Dendritic cell treated with granulocyte-macrophage colony-stimulating factor and Interleukin-4, amounts not matched to agents 40 ng/mL and 50 ng/mL, for 4 days (primary cell): ENCODE measurements around the gene DCK.
"Not testable (repeated sequence)": the region's sequence is repeated elsewhere in the genome, so short reads cannot be mapped to it uniquely, and the experiment has no call there.

ENCODE experiments used
- H3K27ac Mint-ChIP-seq: one replicate; pipeline ENCODE4 v1.8.0; 2022; ENCODE audit warnings: mild to moderate bottlenecking, mixed read lengths
- H3K27me3 Mint-ChIP-seq: one replicate; pipeline ENCODE4 v1.8.0; 2022; ENCODE audit warnings: mild to moderate bottlenecking, mixed read lengths
- H3K36me3 Mint-ChIP-seq: one replicate; pipeline ENCODE4 v1.8.0; 2022; ENCODE audit warnings: low read depth, mixed read lengths
- H3K4me1 Mint-ChIP-seq: one replicate; pipeline ENCODE4 v1.8.0; 2022; ENCODE audit warnings: low read depth, mixed read lengths
- H3K4me3 Mint-ChIP-seq: one replicate; pipeline ENCODE4 v1.8.0; 2022; ENCODE audit warnings: mild to moderate bottlenecking, moderate library complexity, mixed read lengths
- H3K9me3 Mint-ChIP-seq: one replicate; pipeline ENCODE4 v1.8.0; 2022; ENCODE audit warnings: mixed read lengths
- intact Hi-C: fragments of 100-400 bp; cut with micrococcal nuclease; formaldehyde crosslinking; loops from one replicate; pipeline ENCODE4 v1.15.0; 2022

The DCK gene

GRCh38 chr4:71009086-71009485, 15.6 kb downstream of the DCK start:
- peaks cover 51% of the 10 kb centered on the region for H3K36me3 Mint-ChIP-seq
- H3K4me1 Mint-ChIP-seq, result peaks cover 52% of the 10 kb centered on the region

GRCh38 chr4:71009890-71010588, 16.6 kb downstream of the DCK start:
- Mint-ChIP-seq H3K4me1 (peaks cover 43% of the 10 kb centered on the region), H3K9me3 (peaks cover 11% of the 10 kb centered on the region), H3K4me3 (no peak overlapping the region), H3K36me3 (peaks cover 41% of the 10 kb centered on the region), H3K27ac (no peak overlapping the region), H3K27me3 (no peaks in the 10 kb centered on the region)
- intact Hi-C loops, result loop anchor here (2.0 to 5.0 kb wide), 2 partner anchors 107 to 173 kb away; partner anchors contain the start of genes GRSF1 and MOB1B

More at GRCh38 chr4:71009086-71009485, 15.6 kb downstream of the DCK start:
- H3K9me3 Mint-ChIP-seq, result peaks cover 11% of the 10 kb centered on the region
- intact Hi-C loops, result loop anchor here (2.0 kb wide), 1 partner anchor 106 kb away; the partner anchor contains the start of gene MOB1B
- no peak overlapping the region for H3K4me3 Mint-ChIP-seq
- no peaks in the 10 kb centered on the region for H3K27me3 Mint-ChIP-seq
- H3K27ac Mint-ChIP-seq, result no peak overlapping the region

GRCh38 chr4:71011451-71011850, 18.0 kb downstream of the DCK start:
- Mint-ChIP-seq H3K27ac (no peak overlapping the region), H3K9me3 (peaks cover 11% of the 10 kb centered on the region), H3K27me3 (no peaks in the 10 kb centered on the region), H3K4me1 (peaks cover 37% of the 10 kb centered on the region), H3K4me3 (no peak overlapping the region), H3K36me3 (peaks cover 40% of the 10 kb centered on the region)
- intact Hi-C loops, result loop anchor here (5.0 kb wide), 1 partner anchor 174 kb away; the partner anchor contains the start of gene GRSF1

GRCh38 chr4:71017391-71017790, 23.9 kb downstream of the DCK start:
- Mint-ChIP-seq H3K36me3 (peaks cover 25% of the 10 kb centered on the region), H3K9me3 (peaks cover 11% of the 10 kb centered on the region), H3K4me1 (peaks cover 10% of the 10 kb centered on the region)
- intact Hi-C loops, H3K4me3 Mint-ChIP-seq, H3K27me3 Mint-ChIP-seq, H3K27ac Mint-ChIP-seq: not testable (repeated sequence)

- no peak overlapping the region for H3K27ac Mint-ChIP-seq
- intact Hi-C loops, result no loop called here
- no peaks in the 10 kb centered on the region for H3K4me1 Mint-ChIP-seq
- H3K36me3 Mint-ChIP-seq, result peaks cover 35% of the 10 kb centered on the region
- no peaks in the 10 kb centered on the region for H3K9me3 Mint-ChIP-seq
- H3K4me3 Mint-ChIP-seq, result no peak overlapping the region
- H3K27me3 Mint-ChIP-seq, result no peaks in the 10 kb centered on the region
Observed at GRCh38 chr4:71020611-71021010, 27.2 kb downstream of the DCK start.

GRCh38 chr4:71025654-71026053, 32.2 kb downstream of the DCK start:
- H3K4me3 Mint-ChIP-seq, result no peak overlapping the region
- H3K4me1 Mint-ChIP-seq, result no peaks in the 10 kb centered on the region
- peaks cover 61% of the 10 kb centered on the region for H3K36me3 Mint-ChIP-seq
- no peaks in the 10 kb centered on the region for H3K27me3 Mint-ChIP-seq
- H3K9me3 Mint-ChIP-seq, result no peaks in the 10 kb centered on the region
- intact Hi-C loops, result no loop called here
- H3K27ac Mint-ChIP-seq, result no peak overlapping the region

- Mint-ChIP-seq H3K9me3 (no peaks in the 10 kb centered on the region), H3K4me3 (no peak overlapping the region), H3K4me1 (no peaks in the 10 kb centered on the region), H3K36me3 (peaks cover 61% of the 10 kb centered on the region), H3K27me3 (no peaks in the 10 kb centered on the region), H3K27ac (no peak overlapping the region)
- intact Hi-C loops, result no loop called here
Observed at GRCh38 chr4:71026086-71026485, 32.6 kb downstream of the DCK start.

GRCh38 chr4:71027611-71028010, 34.2 kb downstream of the DCK start:
- Mint-ChIP-seq H3K4me3 (no peak overlapping the region), H3K4me1 (no peaks in the 10 kb centered on the region), H3K9me3 (no peaks in the 10 kb centered on the region), H3K27ac (no peak overlapping the region), H3K27me3 (no peaks in the 10 kb centered on the region), H3K36me3 (peaks cover 47% of the 10 kb centered on the region)
- intact Hi-C loops, result no loop called here

- H3K9me3 Mint-ChIP-seq, result no peaks in the 10 kb centered on the region
- H3K27ac Mint-ChIP-seq, result no peak overlapping the region
- no peak overlapping the region for H3K4me3 Mint-ChIP-seq
- no peaks in the 10 kb centered on the region for H3K4me1 Mint-ChIP-seq
- H3K36me3 Mint-ChIP-seq, result peaks cover 29% of the 10 kb centered on the region
- intact Hi-C loops, result no loop called here
- no peaks in the 10 kb centered on the region for H3K27me3 Mint-ChIP-seq
Observed at GRCh38 chr4:71029504-71029903, 36.1 kb downstream of the DCK start.

- H3K27me3 Mint-ChIP-seq, H3K27ac Mint-ChIP-seq, H3K4me1 Mint-ChIP-seq, H3K4me3 Mint-ChIP-seq, intact Hi-C loops, H3K9me3 Mint-ChIP-seq: not testable (repeated sequence)
- peaks cover 18% of the 10 kb centered on the region for H3K36me3 Mint-ChIP-seq
Observed at GRCh38 chr4:71032106-71032505, 38.7 kb downstream of the DCK start.

- no peaks in the 10 kb centered on the region for H3K4me1 Mint-ChIP-seq
- intact Hi-C loops, result no loop called here
- no peaks in the 10 kb centered on the region for H3K27me3 Mint-ChIP-seq
- H3K4me3 Mint-ChIP-seq, result no peak overlapping the region
- H3K9me3 Mint-ChIP-seq, result peaks cover 7% of the 10 kb centered on the region
- no peak overlapping the region for H3K27ac Mint-ChIP-seq
- no peaks in the 10 kb centered on the region for H3K36me3 Mint-ChIP-seq
Observed at GRCh38 chr4:71045256-71045655, 51.8 kb downstream of the DCK start.

- Mint-ChIP-seq H3K36me3 (no peaks in the 10 kb centered on the region), H3K27me3 (no peaks in the 10 kb centered on the region), H3K4me1 (no peaks in the 10 kb centered on the region), H3K9me3 (peaks cover 7% of the 10 kb centered on the region), H3K27ac (no peak overlapping the region), H3K4me3 (no peak overlapping the region)
- intact Hi-C loops, result no loop called here
Observed at GRCh38 chr4:71049395-71049794, 55.9 kb downstream of the DCK start.

GRCh38 chr4:71050809-71051208, 57.4 kb downstream of the DCK start:
- no peaks in the 10 kb centered on the region for H3K27me3 Mint-ChIP-seq
- no peak overlapping the region for H3K4me3 Mint-ChIP-seq
- no peak overlapping the region for H3K27ac Mint-ChIP-seq
- no peaks in the 10 kb centered on the region for H3K4me1 Mint-ChIP-seq
- H3K36me3 Mint-ChIP-seq, result no peaks in the 10 kb centered on the region
- intact Hi-C loops, result no loop called here
- H3K9me3 Mint-ChIP-seq, result peaks cover 7% of the 10 kb centered on the region

GRCh38 chr4:71052034-71052433, 58.6 kb downstream of the DCK start:
- Mint-ChIP-seq H3K9me3 (peaks cover 7% of the 10 kb centered on the region), H3K36me3 (no peaks in the 10 kb centered on the region), H3K4me3 (no peak overlapping the region), H3K27ac (no peak overlapping the region), H3K27me3 (no peaks in the 10 kb centered on the region), H3K4me1 (no peaks in the 10 kb centered on the region)
- intact Hi-C loops, result no loop called here

- Mint-ChIP-seq H3K27me3 (no peaks in the 10 kb centered on the region), H3K4me1 (no peaks in the 10 kb centered on the region), H3K4me3 (no peak overlapping the region), H3K9me3 (peaks cover 7% of the 10 kb centered on the region), H3K36me3 (no peaks in the 10 kb centered on the region), H3K27ac (no peak overlapping the region)
- intact Hi-C loops, result no loop called here
Observed at GRCh38 chr4:71052716-71053115, 59.3 kb downstream of the DCK start.
